Measurements from ENCODE around the gene SULT1C2. TPM values are rescaled to one million over a fixed set of nuclear protein-coding genes. Genes with fewer than 3 reads are reported as not detected.
"Not testable (repeated sequence)": the region's sequence is repeated elsewhere in the genome, so short reads cannot be mapped to it uniquely, and the experiment has no call there.

The SULT1C2 gene
- total RNA-seq, 1 donor from 2014 or later, result not detected

DNA sequence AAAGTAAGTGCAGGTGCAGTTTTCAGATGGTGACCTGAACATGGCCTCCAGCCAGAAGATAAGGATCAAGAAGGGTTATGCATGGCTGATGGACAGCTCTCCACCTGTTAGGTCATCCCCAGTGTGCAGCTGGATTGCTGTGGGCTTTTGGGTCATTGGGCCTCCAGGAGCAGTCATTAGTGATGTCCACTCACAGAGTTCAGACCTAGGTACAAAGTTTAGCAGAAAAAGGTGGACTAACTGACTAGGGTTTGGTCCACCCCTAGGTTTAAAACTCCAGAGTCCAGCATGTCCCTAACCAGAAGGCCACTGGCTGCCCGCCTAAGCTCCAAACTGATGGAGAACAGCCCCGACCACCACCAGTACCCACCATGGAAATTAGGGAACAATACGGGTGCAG lies 18.3 kb upstream of the SULT1C2 start:
- Mint-ChIP-seq H3K4me3 (ENCODE audit: low read depth) (no peak overlapping the region), H3K36me3 (ENCODE audit: low read depth) (no peaks in the 10 kb centered on the region), H3K4me1 (ENCODE audit: low read depth) (no peaks in the 10 kb centered on the region), H3K9me3 (no peaks in the 10 kb centered on the region), H3K27ac (no peak overlapping the region), H3K27me3 (ENCODE audit: low read depth) (no peaks in the 10 kb centered on the region)
- intact Hi-C loops (cut with micrococcal nuclease), result no loop called here
- no peak for DNase-seq (ENCODE audit: low spot score)

DNA sequence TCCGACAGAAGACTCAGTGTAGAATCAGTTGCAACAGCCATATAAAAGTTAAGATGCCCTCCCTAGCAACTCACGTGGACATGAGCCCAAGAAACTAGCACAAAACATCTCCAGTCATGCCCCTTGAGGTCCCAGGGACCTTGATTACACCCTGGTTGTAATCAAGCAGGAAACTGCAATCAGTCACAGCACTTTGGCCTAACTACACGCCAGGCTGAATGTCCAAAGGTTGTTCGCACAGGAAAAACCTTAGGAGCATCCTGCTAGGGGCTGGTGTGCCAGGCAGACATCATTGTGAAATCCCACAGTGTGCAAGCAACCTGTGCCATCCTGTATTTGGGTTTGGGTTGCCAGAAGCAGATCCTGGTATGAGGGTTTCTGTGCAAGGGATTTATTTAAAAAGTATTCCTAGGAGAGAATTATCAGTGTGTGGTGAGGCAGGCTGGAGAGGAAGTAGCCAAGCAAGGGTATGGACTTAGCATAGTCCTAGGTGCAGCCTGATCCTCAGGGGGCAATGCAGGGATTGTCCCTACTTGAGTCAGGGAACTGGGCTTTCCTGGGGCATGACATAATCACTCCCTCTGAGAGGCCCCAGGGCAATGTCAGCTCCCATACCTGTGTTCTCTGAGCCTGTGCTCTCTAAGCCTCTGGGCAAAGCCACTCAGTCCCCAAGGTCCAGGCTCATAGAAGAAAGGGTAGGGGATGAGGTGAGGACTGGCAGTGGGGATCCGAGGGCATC lies 17.8 kb upstream of the SULT1C2 start:
- Mint-ChIP-seq H3K27me3 (ENCODE audit: low read depth) (no peaks in the 10 kb centered on the region), H3K4me1 (ENCODE audit: low read depth) (no peaks in the 10 kb centered on the region), H3K27ac (no peak overlapping the region), H3K36me3 (ENCODE audit: low read depth) (no peaks in the 10 kb centered on the region), H3K4me3 (ENCODE audit: low read depth) (no peak overlapping the region), H3K9me3 (no peaks in the 10 kb centered on the region)
- intact Hi-C loops (cut with micrococcal nuclease), result no loop called here
- DNase-seq (ENCODE audit: low spot score), result no peak

DNA sequence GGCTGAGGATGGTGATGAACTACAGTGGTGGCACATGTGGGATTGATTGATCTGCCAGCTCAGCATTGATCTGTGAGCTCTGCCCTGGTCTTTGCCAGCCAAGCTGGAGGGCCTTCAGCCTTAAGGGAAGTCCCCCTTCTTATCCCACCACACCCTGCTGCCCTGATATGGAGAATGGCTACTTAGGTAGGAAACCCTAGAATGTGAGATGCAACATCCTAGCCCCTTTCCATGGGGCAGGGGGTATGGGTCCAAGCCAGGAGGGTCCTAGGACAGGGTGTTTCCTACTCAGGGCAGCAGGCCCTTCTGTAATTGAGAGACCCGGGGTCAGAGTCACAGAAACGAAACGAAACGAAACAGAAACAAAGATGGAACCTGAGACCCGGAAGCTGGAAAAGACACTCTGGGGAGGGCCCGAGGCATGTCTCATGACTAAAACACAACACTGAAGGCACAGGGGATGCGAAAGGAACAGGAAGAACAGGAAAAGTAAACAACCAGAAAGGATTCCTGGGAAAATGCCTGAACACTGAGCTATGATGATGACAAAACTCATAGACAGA lies 16.9 kb upstream of the SULT1C2 start:
- no peaks in the 10 kb centered on the region for H3K27me3 Mint-ChIP-seq (ENCODE audit: low read depth)
- no peaks in the 10 kb centered on the region for H3K36me3 Mint-ChIP-seq (ENCODE audit: low read depth)
- H3K4me3 Mint-ChIP-seq (ENCODE audit: low read depth), result no peak overlapping the region
- no peaks in the 10 kb centered on the region for H3K4me1 Mint-ChIP-seq (ENCODE audit: low read depth)
- intact Hi-C loops (cut with micrococcal nuclease), result no loop called here
- no peaks in the 10 kb centered on the region for H3K9me3 Mint-ChIP-seq
- DNase-seq (ENCODE audit: low spot score), result no peak
- H3K27ac Mint-ChIP-seq, result no peak overlapping the region

DNA sequence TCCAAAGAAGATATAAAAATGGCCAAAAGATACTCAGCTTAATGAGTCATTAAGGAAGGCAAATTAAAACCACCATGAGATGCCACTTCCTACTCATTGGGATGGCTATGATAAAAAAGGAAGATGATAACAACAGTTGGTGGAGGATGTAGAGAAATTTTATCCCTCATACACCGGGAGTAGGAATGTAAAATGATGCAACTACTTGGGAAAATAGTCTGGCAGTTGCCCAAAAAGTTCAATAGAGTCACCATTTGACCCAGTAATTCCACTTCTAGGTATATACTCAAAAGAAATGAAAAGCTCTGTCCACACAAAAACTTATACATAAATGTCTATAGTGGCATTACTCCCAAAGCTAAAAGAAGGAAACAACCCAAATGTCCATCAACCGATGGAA lies 10.1 kb upstream of the SULT1C2 start:
- intact Hi-C loops (cut with micrococcal nuclease), result no loop called here
- Mint-ChIP-seq H3K4me3 (ENCODE audit: low read depth) (no peak overlapping the region), H3K4me1 (ENCODE audit: low read depth) (no peaks in the 10 kb centered on the region), H3K27ac (no peak overlapping the region), H3K27me3 (ENCODE audit: low read depth) (peaks cover 2% of the 10 kb centered on the region), H3K9me3 (no peaks in the 10 kb centered on the region), H3K36me3 (ENCODE audit: low read depth) (no peaks in the 10 kb centered on the region)
- no peak for DNase-seq (ENCODE audit: low spot score)

DNA sequence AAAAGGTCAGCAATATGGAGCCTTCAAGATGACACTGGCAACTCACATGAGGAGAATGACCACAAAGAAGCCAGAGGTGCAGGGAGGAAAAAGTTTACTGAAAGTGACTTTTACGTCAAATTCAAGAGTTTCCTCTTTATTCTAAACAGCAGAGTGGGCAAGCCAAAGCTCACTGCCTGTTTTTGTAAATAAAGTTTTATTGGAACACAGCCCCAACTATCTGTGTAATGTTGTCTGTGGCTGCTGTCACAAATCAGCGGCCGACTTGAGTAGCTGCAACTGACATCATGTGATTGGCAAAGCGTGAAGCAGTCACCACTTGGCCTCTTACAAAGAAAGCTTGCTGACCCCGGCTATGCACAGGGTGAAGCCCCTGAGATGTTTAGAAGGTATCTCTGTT lies 9.2 kb upstream of the SULT1C2 start:
- Mint-ChIP-seq H3K4me1 (ENCODE audit: low read depth) (no peaks in the 10 kb centered on the region), H3K4me3 (ENCODE audit: low read depth) (no peak overlapping the region), H3K27me3 (ENCODE audit: low read depth) (peaks cover 2% of the 10 kb centered on the region), H3K36me3 (ENCODE audit: low read depth) (no peaks in the 10 kb centered on the region), H3K9me3 (no peaks in the 10 kb centered on the region), H3K27ac (no peak overlapping the region)
- DNase-seq (ENCODE audit: low spot score), result no peak
- intact Hi-C loops (cut with micrococcal nuclease), result no loop called here

DNA sequence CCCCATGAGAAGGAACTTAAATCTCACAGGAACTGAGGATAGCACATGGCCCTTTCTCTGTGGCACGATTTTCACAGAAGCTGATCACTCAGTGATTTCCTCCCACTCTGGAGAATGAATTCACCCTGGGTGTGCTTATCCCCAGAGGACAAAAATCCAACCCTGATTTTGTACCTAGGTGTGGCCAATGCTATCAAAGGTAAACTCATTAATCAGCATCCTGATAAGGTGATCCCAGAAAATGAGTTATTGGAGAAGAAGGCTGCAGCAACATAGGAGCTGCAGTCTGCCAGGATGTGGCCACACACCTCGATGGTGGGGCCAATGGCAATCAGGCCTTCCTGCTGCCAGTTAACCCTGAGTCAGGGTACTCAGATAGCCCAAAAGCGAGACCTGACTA lies 8.2 kb upstream of the SULT1C2 start:
- no peak overlapping the region for H3K27ac Mint-ChIP-seq
- no peak overlapping the region for H3K4me3 Mint-ChIP-seq (ENCODE audit: low read depth)
- H3K9me3 Mint-ChIP-seq, result no peaks in the 10 kb centered on the region
- H3K36me3 Mint-ChIP-seq (ENCODE audit: low read depth), result no peaks in the 10 kb centered on the region
- no peaks in the 10 kb centered on the region for H3K4me1 Mint-ChIP-seq (ENCODE audit: low read depth)
- peaks cover 2% of the 10 kb centered on the region for H3K27me3 Mint-ChIP-seq (ENCODE audit: low read depth)
- intact Hi-C loops (cut with micrococcal nuclease), result no loop called here
- no peak for DNase-seq (ENCODE audit: low spot score)

DNA sequence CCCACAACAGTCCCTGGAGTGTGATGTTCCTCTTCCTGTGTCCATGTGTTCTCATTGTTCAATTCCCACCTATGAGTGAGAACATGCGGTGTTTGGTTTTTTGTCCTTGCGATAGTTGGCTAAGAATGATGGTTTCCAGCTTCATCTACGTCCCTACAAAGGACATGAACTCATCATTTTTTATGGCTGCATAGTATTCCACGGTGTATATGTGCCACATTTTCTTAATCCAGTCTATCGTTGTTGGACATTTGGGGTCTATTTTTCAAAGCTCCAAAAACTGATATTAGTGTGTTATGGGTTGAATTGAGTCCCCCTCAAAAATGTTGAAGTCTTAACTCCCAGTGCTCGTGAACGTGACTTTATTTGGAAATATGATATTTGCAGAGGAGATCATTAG lies 4.1 kb upstream of the SULT1C2 start:
- H3K27me3 Mint-ChIP-seq (ENCODE audit: low read depth); H3K9me3 Mint-ChIP-seq; H3K27ac Mint-ChIP-seq; DNase-seq (ENCODE audit: low spot score); H3K36me3 Mint-ChIP-seq (ENCODE audit: low read depth); H3K4me3 Mint-ChIP-seq (ENCODE audit: low read depth); H3K4me1 Mint-ChIP-seq (ENCODE audit: low read depth); intact Hi-C loops (cut with micrococcal nuclease): not testable (repeated sequence)

DNA sequence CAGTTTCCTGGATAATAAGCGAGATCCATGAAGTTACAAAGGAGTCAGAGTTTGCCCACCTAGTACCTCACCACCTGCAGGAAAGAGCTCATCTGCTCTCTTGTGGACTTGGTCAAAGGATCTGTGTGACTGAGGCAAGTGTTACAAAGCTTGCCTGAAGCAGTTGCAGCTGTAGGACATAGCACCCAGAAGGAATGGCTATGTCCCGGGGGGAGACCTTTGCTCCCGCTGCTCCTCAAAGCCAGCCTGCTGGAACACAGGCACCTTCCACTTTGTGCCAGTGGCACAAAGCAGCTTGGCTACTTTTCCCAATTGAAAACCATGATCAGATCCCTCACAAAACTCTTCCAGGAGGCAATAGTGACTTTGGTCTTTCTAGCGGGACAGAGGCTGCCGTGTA lies 3.1 kb upstream of the SULT1C2 start:
- no peaks in the 10 kb centered on the region for H3K9me3 Mint-ChIP-seq
- H3K4me1 Mint-ChIP-seq (ENCODE audit: low read depth), result no peaks in the 10 kb centered on the region
- no peaks in the 10 kb centered on the region for H3K27me3 Mint-ChIP-seq (ENCODE audit: low read depth)
- no peak overlapping the region for H3K27ac Mint-ChIP-seq
- DNase-seq (ENCODE audit: low spot score), result no peak
- intact Hi-C loops (cut with micrococcal nuclease), result no loop called here
- no peak overlapping the region for H3K4me3 Mint-ChIP-seq (ENCODE audit: low read depth)
- H3K36me3 Mint-ChIP-seq (ENCODE audit: low read depth), result no peaks in the 10 kb centered on the region

DNA sequence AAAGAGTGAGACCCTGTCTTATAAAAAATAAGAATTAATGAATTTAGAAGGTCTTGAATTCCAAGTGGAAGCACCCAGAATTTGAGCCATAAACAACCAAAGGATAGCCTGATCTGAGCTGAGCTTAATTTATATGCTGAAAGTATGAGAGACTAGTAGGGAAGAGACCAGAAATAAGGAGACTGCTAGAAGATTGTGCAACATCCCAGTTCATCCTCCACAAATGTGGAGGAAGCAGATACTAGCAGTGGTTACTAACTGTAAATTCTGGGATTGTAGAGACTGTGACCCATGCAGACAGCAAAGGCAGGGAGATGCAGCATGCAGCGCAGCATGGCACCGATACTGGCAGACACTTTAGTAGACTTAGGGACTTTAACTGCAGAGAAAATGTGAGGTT lies 1.5 kb upstream of the SULT1C2 start:
- no peaks in the 10 kb centered on the region for H3K27me3 Mint-ChIP-seq (ENCODE audit: low read depth)
- H3K9me3 Mint-ChIP-seq, result no peaks in the 10 kb centered on the region
- no peaks in the 10 kb centered on the region for H3K36me3 Mint-ChIP-seq (ENCODE audit: low read depth)
- intact Hi-C loops (cut with micrococcal nuclease), result no loop called here
- no peak overlapping the region for H3K4me3 Mint-ChIP-seq (ENCODE audit: low read depth)
- no peaks in the 10 kb centered on the region for H3K4me1 Mint-ChIP-seq (ENCODE audit: low read depth)
- no peak overlapping the region for H3K27ac Mint-ChIP-seq
- DNase-seq (ENCODE audit: low spot score), result no peak

DNA sequence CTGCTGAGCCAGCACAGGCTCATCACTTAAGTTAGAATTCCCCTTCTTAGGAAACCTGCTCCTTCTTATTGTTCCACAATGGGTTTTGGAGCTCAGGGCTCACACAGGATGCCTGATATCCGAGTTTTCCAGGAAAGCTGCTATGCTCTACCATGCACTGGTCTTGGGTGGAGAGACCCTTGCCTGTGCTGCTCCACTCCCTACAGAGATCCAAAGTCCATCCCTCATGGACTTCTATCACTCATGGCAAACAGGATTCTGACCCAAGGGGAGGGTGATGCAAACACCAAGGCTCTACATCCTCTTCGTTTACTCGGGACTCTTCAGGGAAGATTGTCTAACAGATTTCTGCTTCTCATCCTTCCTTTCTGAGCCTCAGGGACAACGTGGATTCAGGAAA lies 5.2 kb downstream of the SULT1C2 start:
- intact Hi-C loops (cut with micrococcal nuclease), result no loop called here
- DNase-seq (ENCODE audit: low spot score), result no peak
- Mint-ChIP-seq H3K27ac (no peak overlapping the region), H3K9me3 (no peaks in the 10 kb centered on the region), H3K4me3 (ENCODE audit: low read depth) (no peak overlapping the region), H3K36me3 (ENCODE audit: low read depth) (no peaks in the 10 kb centered on the region), H3K27me3 (ENCODE audit: low read depth) (no peaks in the 10 kb centered on the region), H3K4me1 (ENCODE audit: low read depth) (no peaks in the 10 kb centered on the region)

DNA sequence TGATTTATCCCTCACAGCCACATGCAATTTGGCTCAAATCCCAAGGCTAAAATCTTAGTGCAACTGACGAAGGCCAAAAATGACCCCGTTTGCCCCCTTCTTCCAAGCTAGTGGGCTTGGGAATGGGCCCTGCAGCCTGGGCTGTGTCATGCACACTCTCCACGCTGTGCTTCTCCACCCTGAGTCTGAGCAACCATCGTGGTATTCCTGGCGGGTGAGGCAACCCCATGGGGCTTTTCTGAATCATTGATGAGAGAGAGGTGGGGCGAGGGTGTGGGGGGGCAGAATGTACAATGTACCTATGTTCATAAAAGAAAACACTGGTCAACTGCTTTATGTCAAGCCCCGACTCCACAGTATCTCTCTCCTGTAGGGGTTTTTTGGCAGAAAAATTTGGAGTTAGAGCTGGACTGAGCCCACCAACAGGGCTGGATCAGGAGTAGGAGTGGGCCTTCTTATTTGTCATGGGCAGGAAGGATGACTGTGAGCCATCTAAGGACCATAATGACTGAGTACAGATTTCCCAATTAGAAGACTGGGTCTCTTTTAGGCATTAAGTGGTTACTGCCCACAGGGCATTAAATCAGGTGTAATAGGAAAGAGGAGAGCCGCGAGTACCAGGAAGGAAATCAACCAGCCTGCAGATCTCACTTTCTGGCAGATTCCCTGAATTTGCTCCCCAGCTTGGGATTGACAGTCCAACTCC lies 8.9 kb downstream of the SULT1C2 start:
- Mint-ChIP-seq H3K9me3 (no peaks in the 10 kb centered on the region), H3K36me3 (ENCODE audit: low read depth) (no peaks in the 10 kb centered on the region), H3K27me3 (ENCODE audit: low read depth) (no peaks in the 10 kb centered on the region), H3K4me3 (ENCODE audit: low read depth) (no peak overlapping the region), H3K4me1 (ENCODE audit: low read depth) (no peaks in the 10 kb centered on the region), H3K27ac (no peak overlapping the region)
- intact Hi-C loops (cut with micrococcal nuclease), result no loop called here
- DNase-seq (ENCODE audit: low spot score), result no peak

DNA sequence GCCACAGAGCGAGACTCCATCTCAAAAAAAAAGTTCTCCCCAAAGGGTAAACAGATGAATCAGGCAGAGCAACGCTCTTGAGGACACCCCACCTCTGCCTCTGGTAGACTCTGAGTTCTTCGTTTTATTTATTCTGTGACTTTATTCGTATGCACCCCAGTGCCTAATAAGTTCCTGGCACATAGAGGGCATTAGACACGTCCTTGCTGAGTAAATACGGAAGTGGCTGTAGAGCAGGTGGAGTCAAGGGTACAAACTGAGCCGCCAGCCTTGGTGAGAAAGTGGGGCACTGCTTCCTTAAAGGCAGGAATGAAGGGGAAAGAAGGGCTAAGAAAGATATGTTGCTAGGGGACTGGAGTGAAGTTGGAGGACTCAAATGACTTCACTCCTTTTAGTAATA lies 12.9 kb downstream of the SULT1C2 start:
- Mint-ChIP-seq H3K4me3 (ENCODE audit: low read depth) (no peak overlapping the region), H3K27ac (no peak overlapping the region), H3K27me3 (ENCODE audit: low read depth) (peaks cover 2% of the 10 kb centered on the region), H3K4me1 (ENCODE audit: low read depth) (peaks cover 5% of the 10 kb centered on the region), H3K36me3 (ENCODE audit: low read depth) (no peaks in the 10 kb centered on the region), H3K9me3 (no peaks in the 10 kb centered on the region)
- no peak for DNase-seq (ENCODE audit: low spot score)
- intact Hi-C loops (cut with micrococcal nuclease), result no loop called here

DNA sequence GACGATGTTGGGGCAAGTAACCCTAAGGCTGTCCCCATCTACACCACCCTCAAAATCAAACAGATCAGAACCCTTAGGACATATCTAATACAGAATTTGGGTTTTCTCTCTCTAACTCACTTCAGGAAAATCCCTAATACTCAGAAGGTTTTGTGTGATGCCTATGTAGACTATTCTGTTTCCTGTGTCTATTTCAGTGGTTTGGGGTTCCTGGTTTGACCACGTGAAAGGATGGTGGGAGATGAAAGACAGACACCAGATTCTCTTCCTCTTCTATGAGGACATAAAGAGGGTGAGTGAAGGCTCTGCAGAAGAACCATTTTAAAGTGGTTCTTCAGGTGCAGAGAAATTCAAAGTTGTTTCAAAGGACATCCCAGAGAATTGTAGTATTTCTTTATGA lies 16.3 kb downstream of the SULT1C2 start:
- peaks cover 4% of the 10 kb centered on the region for H3K27me3 Mint-ChIP-seq (ENCODE audit: low read depth)
- no peaks in the 10 kb centered on the region for H3K9me3 Mint-ChIP-seq
- H3K36me3 Mint-ChIP-seq (ENCODE audit: low read depth), result no peaks in the 10 kb centered on the region
- H3K4me1 Mint-ChIP-seq (ENCODE audit: low read depth), result peaks cover 5% of the 10 kb centered on the region
- no peak overlapping the region for H3K4me3 Mint-ChIP-seq (ENCODE audit: low read depth)
- H3K27ac Mint-ChIP-seq, result no peak overlapping the region
- no peak for DNase-seq (ENCODE audit: low spot score)
- intact Hi-C loops (cut with micrococcal nuclease), result no loop called here

Measured in activated T-helper 2 cell treated with anti-CD3 and anti-CD28 coated beads, Interferon-gamma antibody, Interleukin-2, Interleukin-4, amounts not matched to agents 10 μg/mL and 5 μg/mL and 100 μg/mL, durations not matched to agents 14 hours and 24 hours and 36 hours (primary cell).